HEK293T (cell line): ENCODE measurements around the gene LIMCH1.

Experiments used
- CTCF ChIA-PET: fragments of 350-600 bp; formaldehyde crosslinking; extraction: SDS; loops from one replicate; lab custom pipeline; 2021; ENCODE audit warnings: antibody characterized with exemption, inconsistent platforms; lab: Yijun Ruan, JAX
- POLR2A ChIA-PET: fragments of 350-600 bp; formaldehyde crosslinking; extraction: SDS; loops from one replicate; lab custom pipeline; 2020; ENCODE audit warnings: antibody characterized with exemption, inconsistent platforms; lab: Yijun Ruan, JAX
- DNase-seq: peaks from one replicate; pipeline ENCODE4 v3.0.0; 2012; ENCODE audit warnings: mixed read lengths; ENCODE audit errors: extremely low spot score
- ARNT ChIP-seq: fragments of 450-650 bp; IDR thresholded peaks from 2 replicates; pipeline ENCODE4 v1.6.1; 2017; ENCODE audit warnings: mild to moderate bottlenecking
- BHLHE40 ChIP-seq: fragments of 450-650 bp; IDR thresholded peaks from 2 replicates; pipeline ENCODE4 v1.6.1; 2016; ENCODE audit warnings: mild to moderate bottlenecking, moderate library complexity, borderline replicate concordance
- CTBP1 ChIP-seq: fragments of 450-650 bp; IDR thresholded peaks from 2 replicates; pipeline ENCODE4 v1.6.1; 2016; ENCODE audit warnings: borderline replicate concordance
- ELF4 ChIP-seq: fragments of 450-650 bp; IDR thresholded peaks from 2 replicates; pipeline ENCODE4 v1.6.1; 2017; ENCODE audit warnings: antibody characterized with exemption
- FOXA1 ChIP-seq: fragments of 450-650 bp; IDR thresholded peaks from 2 replicates; pipeline ENCODE4 v1.6.1; 2016; ENCODE audit warnings: mild to moderate bottlenecking
- FOXK2 ChIP-seq: fragments of 450-650 bp; IDR thresholded peaks from 2 replicates; pipeline ENCODE4 v1.6.1; 2016; ENCODE audit warnings: mild to moderate bottlenecking
- FOXM1 ChIP-seq: fragments of 450-650 bp; IDR thresholded peaks from 2 replicates; pipeline ENCODE4 v1.6.1; 2017; ENCODE audit warnings: mild to moderate bottlenecking, borderline replicate concordance
- HDGF ChIP-seq: fragments of 450-650 bp; IDR thresholded peaks from 2 replicates; pipeline ENCODE4 v1.6.1; 2017; ENCODE audit warnings: antibody characterized with exemption, borderline replicate concordance
- L3MBTL2 ChIP-seq: fragments of 450-650 bp; conservative IDR thresholded peaks from 2 replicates; pipeline ENCODE4 v1.6.1; 2016; ENCODE audit warnings: mild to moderate bottlenecking
- LEF1 ChIP-seq: fragments of 450-650 bp; IDR thresholded peaks from 2 replicates; pipeline ENCODE4 v1.6.1; 2017; ENCODE audit warnings: mild to moderate bottlenecking, borderline replicate concordance
- NFRKB ChIP-seq: fragments of 450-650 bp; IDR thresholded peaks from 2 replicates; pipeline ENCODE4 v1.6.1; 2016; ENCODE audit warnings: mild to moderate bottlenecking, moderate library complexity
- PKNOX1 ChIP-seq: fragments of 450-650 bp; IDR thresholded peaks from 2 replicates; pipeline ENCODE4 v1.6.1; 2016
- SP1 ChIP-seq: fragments of 450-650 bp; IDR thresholded peaks from 2 replicates; pipeline ENCODE4 v1.6.1; 2017
- SUZ12 ChIP-seq: fragments of 450-650 bp; IDR thresholded peaks from 2 replicates; pipeline ENCODE4 v1.6.1; 2016; ENCODE audit warnings: mild to moderate bottlenecking
- TARDBP ChIP-seq: fragments of 450-650 bp; IDR thresholded peaks from 2 replicates; pipeline ENCODE4 v1.6.1; 2016
- ZNF384 ChIP-seq: fragments of 450-650 bp; IDR thresholded peaks from 2 replicates; pipeline ENCODE4 v1.6.1; 2016

LIMCH1 gene

GRCh38 chr4:41528512-41529205, 9.3 kb upstream of the LIMCH1 start:
- CTCF ChIA-PET, result no interaction called here
- POLR2A ChIA-PET, result no interaction called here
- TF ChIP-seq ARNT, result no peak
- no peak for TF ChIP-seq LEF1
- TF ChIP-seq PKNOX1, result no peak
- no peak for TF ChIP-seq L3MBTL2
- TF ChIP-seq FOXM1, result no peak
- no peak for TF ChIP-seq FOXK2
- no peak for TF ChIP-seq TARDBP
- no peak for TF ChIP-seq ELF4
- TF ChIP-seq HDGF, result no peak
- no peak for TF ChIP-seq NFRKB
- TF ChIP-seq CTBP1, result no peak
- TF ChIP-seq SUZ12, result no peak
- no peak for TF ChIP-seq FOXA1
- no peak for TF ChIP-seq ZNF384
- TF ChIP-seq BHLHE40, result no peak
- no peak for DNase-seq

GRCh38 chr4:41530741-41531140, 7.2 kb upstream of the LIMCH1 start:
- CTCF ChIA-PET, result no interaction called here
- DNase-seq, result no peak
- TF ChIP-seq FOXA1 (no peak), PKNOX1 (no peak), HDGF (no peak), L3MBTL2 (no peak), ARNT (no peak), FOXK2 (no peak), ELF4 (no peak), SUZ12 (no peak), ZNF384 (no peak), NFRKB (no peak), TARDBP (no peak), CTBP1 (no peak), BHLHE40 (no peak), SP1 (no peak), FOXM1 (no peak), LEF1 (no peak)
- POLR2A ChIA-PET, result no interaction called here

DNA sequence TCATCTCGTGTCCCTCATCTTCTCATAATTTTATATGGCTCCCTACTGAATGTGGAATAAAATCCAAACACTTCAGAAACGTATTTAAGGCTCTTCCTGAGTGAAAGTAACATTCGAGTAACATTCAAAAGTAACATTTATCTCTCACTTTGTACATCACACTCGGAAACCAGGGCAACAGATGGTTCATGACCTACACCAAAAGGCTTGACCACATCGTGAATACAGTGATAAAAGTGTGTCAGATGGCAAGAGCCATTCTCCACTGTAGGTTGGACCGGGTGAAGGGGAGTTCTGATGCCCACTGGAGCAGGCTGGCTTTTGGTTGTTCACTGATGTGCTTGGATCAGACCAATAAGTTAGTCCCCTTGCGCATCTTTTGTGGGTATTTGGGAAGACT, 5.6 kb upstream of the LIMCH1 start:
- TF ChIP-seq HDGF (no peak), LEF1 (no peak), FOXA1 (no peak)
- ChIA-PET CTCF (no interaction called here), POLR2A (no interaction called here)
- DNase-seq, result no peak

- ChIA-PET CTCF (no interaction called here), POLR2A (no interaction called here)
- no peak for DNase-seq
- TF ChIP-seq BHLHE40 (no peak), FOXM1 (no peak), ARNT (no peak)
Measured at GRCh38 chr4:41532882-41533281, 5.1 kb upstream of the LIMCH1 start.

DNA sequence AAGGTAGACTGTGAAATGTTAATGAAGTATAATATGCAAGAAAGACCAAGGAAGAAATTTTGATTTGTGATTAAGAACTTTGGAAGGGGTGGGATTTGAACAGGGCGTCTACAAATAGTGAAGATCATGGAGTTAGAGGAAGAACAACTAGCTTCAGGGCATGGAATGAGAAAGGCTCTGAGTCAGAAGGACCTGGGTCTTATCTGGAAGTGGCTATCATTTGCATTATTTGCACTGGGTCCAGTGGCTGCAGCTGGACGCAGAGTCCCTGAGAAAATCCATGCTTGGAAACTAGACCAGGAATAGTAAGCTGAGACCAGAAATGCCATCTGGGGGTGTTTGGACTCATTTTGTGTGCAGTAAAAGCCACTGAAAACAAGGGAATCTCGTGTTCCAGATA, 4.3 kb upstream of the LIMCH1 start:
- ChIA-PET CTCF (interaction anchor here (0.6 kb wide), 1 partner anchor 40 kb away, joined by 3 read pairs; no protein-coding TSS in a partner anchor), POLR2A (no interaction called here)
- TF ChIP-seq ELF4 (no peak), SP1 (no peak), FOXK2 (no peak), CTBP1 (no peak), ARNT (no peak), NFRKB (no peak), LEF1 (no peak), HDGF (no peak), PKNOX1 (no peak), FOXA1 (no peak), TARDBP (no peak), SUZ12 (no peak)
- no peak for DNase-seq

GRCh38 chr4:41534404-41534803, 3.6 kb upstream of the LIMCH1 start:
- POLR2A ChIA-PET, result no interaction called here
- TF ChIP-seq PKNOX1 (no peak), BHLHE40 (no peak), FOXM1 (no peak), ZNF384 (no peak), FOXA1 (no peak), TARDBP (no peak), SUZ12 (no peak), L3MBTL2 (no peak), HDGF (no peak), FOXK2 (no peak), NFRKB (no peak), LEF1 (no peak), CTBP1 (no peak), ARNT (no peak), SP1 (no peak)
- no peak for DNase-seq
- CTCF ChIA-PET, result interaction anchor here (0.6 kb wide), 1 partner anchor 40 kb away, joined by 3 read pairs; no protein-coding TSS in a partner anchor
